Umbilical cord (tissue), 2 donors: ENCODE results near the gene RARA. TPM values are rescaled to one million over a fixed set of nuclear protein-coding genes. Genes with fewer than 3 reads are reported as not detected.

ENCODE experiments used
- DNase-seq: peaks from one replicate; pipeline ENCODE4 v3.0.0-alpha.2; 2015; ENCODE audit warnings: low spot score
- total RNA-seq: library from RNA; depleted of rRNA; stranded (reverse); fragments of >200 nt; gene quantifications from one replicate; pipeline ENCODE4 v1.2.3, GENCODE V29; 2014; ENCODE audit warnings: low replicate concordance; ENCODE audit not compliant: insufficient read depth

Gene RARA
- total RNA-seq: 8.7 TPM

GRCh38 chr17:40309031-40309948, at the start of gene RARA:
Gene RARA (plus strand): TSS chr17:40309180. CDS start chr17:40331219, 22,039 bp downstream.
- peak; percentile 88 for DNase-seq

- DNase-seq: no peak
Measured at GRCh38 chr17:40259505-40259904, 49.5 kb upstream of the RARA start.

- DNase-seq: no peak
Measured at GRCh38 chr17:40260528-40260927, 48.5 kb upstream of the RARA start.

GRCh38 chr17:40264458-40265185, 44.4 kb upstream of the RARA start:
- no peak for DNase-seq

GRCh38 chr17:40265337-40265736, 43.6 kb upstream of the RARA start:
- no peak for DNase-seq

- DNase-seq: no peak
Measured at GRCh38 chr17:40266882-40267281, 42.1 kb upstream of the RARA start.

- no peak for DNase-seq
Measured at GRCh38 chr17:40268141-40268712, 40.8 kb upstream of the RARA start.

GRCh38 chr17:40278414-40278813, 30.6 kb upstream of the RARA start:
- no peak for DNase-seq

- DNase-seq: peak; percentile 28
Measured at GRCh38 chr17:40279402-40279801, 29.6 kb upstream of the RARA start.

- DNase-seq: no peak
Measured at GRCh38 chr17:40281663-40282062, 27.3 kb upstream of the RARA start.

GRCh38 chr17:40283662-40284061, 25.3 kb upstream of the RARA start:
- DNase-seq: peak; percentile 90

GRCh38 chr17:40284085-40284713, 24.8 kb upstream of the RARA start:
- peak; percentile 69 for DNase-seq

- DNase-seq: no peak
Measured at GRCh38 chr17:40286473-40286872, 22.5 kb upstream of the RARA start.

GRCh38 chr17:40287159-40287493, 21.9 kb upstream of the RARA start:
- no peak for DNase-seq

- DNase-seq: peak; percentile 100
Measured at GRCh38 chr17:40287494-40288369, 21.2 kb upstream of the RARA start, which contains the start of gene CDC6. Gene CDC6 (plus strand): TSS chr17:40287879. CDS start chr17:40289421, 1,542 bp downstream.

GRCh38 chr17:40290629-40291280, 18.2 kb upstream of the RARA start:
- peak; percentile 70 for DNase-seq

- DNase-seq: no peak
Measured at GRCh38 chr17:40291281-40291664, 17.7 kb upstream of the RARA start.

- DNase-seq: no peak
Measured at GRCh38 chr17:40293363-40293762, 15.6 kb upstream of the RARA start.

- DNase-seq: no peak
Measured at GRCh38 chr17:40295488-40296436, 13.2 kb upstream of the RARA start.
